Measurements from ENCODE around the gene PDLIM7.

DNA sequence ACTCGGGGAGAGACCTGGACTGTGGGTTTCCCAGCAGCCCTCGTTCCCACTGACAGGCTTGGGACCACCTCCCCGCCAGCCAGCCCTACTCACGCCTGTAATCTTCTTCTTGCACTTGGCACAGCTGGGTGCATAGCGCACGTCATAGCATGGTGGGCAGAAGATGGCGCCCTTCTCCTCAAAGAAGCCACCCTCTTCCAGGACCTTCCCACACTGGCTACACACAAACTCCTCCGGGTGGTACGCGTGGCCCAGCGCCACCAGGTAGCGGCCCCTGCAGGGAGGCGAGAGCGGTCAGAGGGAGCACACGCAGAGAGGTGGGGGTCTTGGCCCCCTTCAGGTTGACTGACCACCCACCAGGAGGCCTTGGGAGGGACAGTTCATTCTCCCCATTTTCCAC is 9.4 kb downstream of the PDLIM7 start:
- TF ChIP-seq, protein P1, sequence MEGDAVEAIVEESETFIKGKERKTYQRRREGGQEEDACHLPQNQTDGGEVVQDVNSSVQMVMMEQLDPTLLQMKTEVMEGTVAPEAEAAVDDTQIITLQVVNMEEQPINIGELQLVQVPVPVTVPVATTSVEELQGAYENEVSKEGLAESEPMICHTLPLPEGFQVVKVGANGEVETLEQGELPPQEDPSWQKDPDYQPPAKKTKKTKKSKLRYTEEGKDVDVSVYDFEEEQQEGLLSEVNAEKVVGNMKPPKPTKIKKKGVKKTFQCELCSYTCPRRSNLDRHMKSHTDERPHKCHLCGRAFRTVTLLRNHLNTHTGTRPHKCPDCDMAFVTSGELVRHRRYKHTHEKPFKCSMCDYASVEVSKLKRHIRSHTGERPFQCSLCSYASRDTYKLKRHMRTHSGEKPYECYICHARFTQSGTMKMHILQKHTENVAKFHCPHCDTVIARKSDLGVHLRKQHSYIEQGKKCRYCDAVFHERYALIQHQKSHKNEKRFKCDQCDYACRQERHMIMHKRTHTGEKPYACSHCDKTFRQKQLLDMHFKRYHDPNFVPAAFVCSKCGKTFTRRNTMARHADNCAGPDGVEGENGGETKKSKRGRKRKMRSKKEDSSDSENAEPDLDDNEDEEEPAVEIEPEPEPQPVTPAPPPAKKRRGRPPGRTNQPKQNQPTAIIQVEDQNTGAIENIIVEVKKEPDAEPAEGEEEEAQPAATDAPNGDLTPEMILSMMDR (IDR thresholded peaks at IDR 0.05): no peak
- no peak for TF ChIP-seq POLR2A (IDR thresholded peaks at IDR 0.05)

Measured in heart left ventricle (tissue), 13 donors.